Epithelial cell of esophagus (primary cell): ENCODE results near the gene SNX13.
"Not testable (repeated sequence)": the region's sequence is repeated elsewhere in the genome, so short reads cannot be mapped to it uniquely, and the experiment has no call there.

Experiments
- DNase-seq: peaks from one replicate; pipeline ENCODE4 v3.0.0; 2010; ENCODE audit warnings: low read depth
- H3K4me3 ChIP-seq: 2 replicates; pipeline ENCODE4 v1.5.1; 2011; ENCODE audit warnings: mild to moderate bottlenecking, low read length, control low read depth
- CTCF ChIP-seq: IDR thresholded peaks from 2 replicates; pipeline ENCODE4 v1.5.1; 2011; ENCODE audit warnings: low read depth, mild to moderate bottlenecking, low read length, control low read depth, inconsistent platforms; ENCODE audit not compliant: insufficient read depth; ENCODE audit errors: missing control alignments

SNX13 gene

GRCh38 chr7:17822547-17823173 is 117.6 kb downstream of the SNX13 start:
- DNase-seq: no peak
- H3K4me3 ChIP-seq: no peak overlapping the region
- TF ChIP-seq CTCF: no peak

GRCh38 chr7:17816903-17817302 is 123.4 kb downstream of the SNX13 start:
- TF ChIP-seq CTCF: no peak
- no peak for DNase-seq
- H3K4me3 ChIP-seq: no peak overlapping the region

GRCh38 chr7:17815318-17815717 is 125.0 kb downstream of the SNX13 start:
- DNase-seq: peak; percentile 10
- H3K4me3 ChIP-seq: no peak overlapping the region
- TF ChIP-seq CTCF: no peak

GRCh38 chr7:17814058-17814457 is 126.2 kb downstream of the SNX13 start:
- DNase-seq: no peak

GRCh38 chr7:17809215-17809614 is 131.1 kb downstream of the SNX13 start:
- not testable (repeated sequence) for H3K4me3 ChIP-seq, DNase-seq

More at GRCh38 chr7:17814058-17814457, 126.2 kb downstream of the SNX13 start:
- no peak for TF ChIP-seq CTCF
- no peak overlapping the region for H3K4me3 ChIP-seq

- H3K4me3 ChIP-seq: no peak overlapping the region
- TF ChIP-seq CTCF: no peak
- no peak for DNase-seq
Observed at GRCh38 chr7:17807242-17807641, 133.1 kb downstream of the SNX13 start.

GRCh38 chr7:17806631-17807030 is 133.7 kb downstream of the SNX13 start:
- no peak overlapping the region for H3K4me3 ChIP-seq
- no peak for TF ChIP-seq CTCF
- no peak for DNase-seq

GRCh38 chr7:17802056-17802455 is 138.2 kb downstream of the SNX13 start:
- TF ChIP-seq CTCF: no peak
- no peak overlapping the region for H3K4me3 ChIP-seq
- DNase-seq: peak; percentile 74
